Measurements from ENCODE around the gene LZTR1.

- no peak for TF ChIP-seq CTCF (IDR thresholded peaks at IDR 0.05; ENCODE audit: low read depth, low read length, missing input control)
- TF ChIP-seq NR2F2 (IDR thresholded peaks at IDR 0.05): no peak
- TF ChIP-seq TAF1 (conservative IDR thresholded peaks at IDR 0.05): no peak
- no peak for TF ChIP-seq ATF3 (IDR thresholded peaks at IDR 0.05)
- TF ChIP-seq SP1 (IDR thresholded peaks at IDR 0.05): no peak
- TF ChIP-seq HNF4A (conservative IDR thresholded peaks at IDR 0.05): peak; percentile 51 to 76
Measured at GRCh38 chr22:20940904-20941385, 41.2 kb upstream of the LZTR1 start.

Measured in liver (tissue), 3 donors.